Activated naive CD8-positive, alpha-beta T cell treated with anti-CD3 and anti-CD28 coated beads, Interleukin-2, amount 10 ng/mL, durations not matched to agents 7 days and 5 days (primary cell): Measurements from ENCODE around the gene SLC35F3. TPM values are rescaled to one million over a fixed set of nuclear protein-coding genes. Genes with fewer than 3 reads are reported as not detected.

ENCODE experiments used
- ATAC-seq: fragments of 150-1000 bp; cut with Tn5 transposase; one replicate; pipeline ENCODE4 v1.10.0; 2021; ENCODE audit warnings: low read depth, moderate library complexity
- POLR2A ChIA-PET: fragments of 350-600 bp; sonication (Branson Sonifier 250); formaldehyde crosslinking; loops from one replicate; lab custom pipeline; 2021; ENCODE audit warnings: antibody characterized with exemption; lab: Charles Lee
- DNase-seq: peaks from one replicate; pipeline ENCODE4 v3.0.0; 2021
- H3K27ac Mint-ChIP-seq: one replicate; pipeline ENCODE4 v1.8.0; 2022; ENCODE audit warnings: mild to moderate bottlenecking, mixed read lengths
- H3K27me3 Mint-ChIP-seq: one replicate; pipeline ENCODE4 v1.8.0; 2022; ENCODE audit warnings: mild to moderate bottlenecking, moderate library complexity, mixed read lengths
- H3K36me3 Mint-ChIP-seq: one replicate; pipeline ENCODE4 v1.8.0; 2021; ENCODE audit warnings: mild to moderate bottlenecking, mixed read lengths
- H3K4me1 Mint-ChIP-seq: one replicate; pipeline ENCODE4 v1.8.0; 2021; ENCODE audit warnings: mixed read lengths
- H3K4me3 Mint-ChIP-seq: one replicate; pipeline ENCODE4 v1.8.0; 2022; ENCODE audit warnings: mild to moderate bottlenecking, moderate library complexity, mixed read lengths
- H3K9me3 Mint-ChIP-seq: one replicate; pipeline ENCODE4 v1.8.0; 2021; ENCODE audit warnings: mixed read lengths
- total RNA-seq, 2 experiments: library from RNA; stranded (reverse); gene quantifications; one replicate each; pipeline ENCODE4 v1.2.3, GENCODE V29; 2021

The SLC35F3 gene
- total RNA-seq, result 10 to 100 TPM; 33.8 to 36.4 TPM

DNA sequence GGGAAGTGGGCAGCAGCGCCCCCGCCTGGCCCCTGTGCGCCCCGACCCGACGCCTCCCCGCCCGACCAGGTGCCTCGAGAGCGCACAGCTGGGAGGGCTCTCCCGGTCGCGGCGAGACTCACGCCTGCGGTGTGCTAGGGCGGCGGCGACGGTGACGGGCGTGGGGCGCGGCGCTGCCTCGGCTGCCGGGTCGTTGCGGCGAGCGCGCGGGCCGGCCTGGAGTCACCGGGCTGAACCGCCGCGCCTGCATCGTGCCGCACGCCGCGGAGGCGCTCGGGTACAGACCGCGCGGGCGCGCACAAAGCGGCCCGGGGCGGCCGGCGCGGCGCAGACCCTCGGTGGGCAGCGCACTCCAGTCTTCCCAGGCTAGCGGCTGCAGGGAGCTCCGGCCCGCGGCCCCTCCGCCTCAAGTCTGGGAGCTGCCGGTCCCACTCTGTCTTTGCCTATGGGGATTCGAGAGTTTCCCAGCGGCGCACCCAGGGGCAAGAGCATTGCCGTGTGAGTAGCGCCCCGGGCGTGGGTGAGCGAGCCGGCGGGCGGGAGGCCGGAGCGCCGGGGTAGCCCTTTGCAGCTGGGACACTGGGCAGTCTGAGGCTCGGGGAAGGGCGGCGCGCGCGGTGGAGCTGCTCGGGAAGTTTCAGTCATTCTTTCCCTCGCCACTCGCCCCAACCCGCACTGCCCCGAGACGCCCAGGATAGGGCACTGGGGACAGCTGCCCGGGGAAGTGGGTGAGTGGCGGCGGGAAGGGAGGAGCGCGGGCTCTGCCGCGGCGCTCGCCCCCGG, at the start of gene SLC35F3:
Gene SLC35F3, plus strand, starts transcription at position 44 of the 783 bp plus-strand sequence.
- peaks cover 2% of the 10 kb centered on the region for H3K4me1 Mint-ChIP-seq

GRCh38 chr1:233859446-233859845, 45.0 kb upstream of the SLC35F3 start:
- no peak overlapping the region for H3K4me3 Mint-ChIP-seq
- no peak for ATAC-seq
- DNase-seq, result no peak
- H3K27me3 Mint-ChIP-seq, result no peaks in the 10 kb centered on the region
- H3K36me3 Mint-ChIP-seq, result no peaks in the 10 kb centered on the region
- POLR2A ChIA-PET, result no interaction called here
- no peaks in the 10 kb centered on the region for H3K9me3 Mint-ChIP-seq
- H3K4me1 Mint-ChIP-seq, result no peaks in the 10 kb centered on the region
- H3K27ac Mint-ChIP-seq, result no peak overlapping the region

More for the DNA sequence above, at the start of gene SLC35F3:
- DNase-seq (peak; percentile 41), ATAC-seq (peak; percentile 56)
- H3K4me3 Mint-ChIP-seq, result peak within 1 kb of the TSS; percentile 34
- H3K36me3 Mint-ChIP-seq, result peaks cover 4% of the 10 kb centered on the region
- POLR2A ChIA-PET, result no interaction called here
- H3K9me3 Mint-ChIP-seq, result peaks cover 2% of the 10 kb centered on the region
- H3K27me3 Mint-ChIP-seq, result peaks cover 60% of the 10 kb centered on the region
- H3K27ac Mint-ChIP-seq, result peak within 1 kb of the TSS; percentile 19

DNA sequence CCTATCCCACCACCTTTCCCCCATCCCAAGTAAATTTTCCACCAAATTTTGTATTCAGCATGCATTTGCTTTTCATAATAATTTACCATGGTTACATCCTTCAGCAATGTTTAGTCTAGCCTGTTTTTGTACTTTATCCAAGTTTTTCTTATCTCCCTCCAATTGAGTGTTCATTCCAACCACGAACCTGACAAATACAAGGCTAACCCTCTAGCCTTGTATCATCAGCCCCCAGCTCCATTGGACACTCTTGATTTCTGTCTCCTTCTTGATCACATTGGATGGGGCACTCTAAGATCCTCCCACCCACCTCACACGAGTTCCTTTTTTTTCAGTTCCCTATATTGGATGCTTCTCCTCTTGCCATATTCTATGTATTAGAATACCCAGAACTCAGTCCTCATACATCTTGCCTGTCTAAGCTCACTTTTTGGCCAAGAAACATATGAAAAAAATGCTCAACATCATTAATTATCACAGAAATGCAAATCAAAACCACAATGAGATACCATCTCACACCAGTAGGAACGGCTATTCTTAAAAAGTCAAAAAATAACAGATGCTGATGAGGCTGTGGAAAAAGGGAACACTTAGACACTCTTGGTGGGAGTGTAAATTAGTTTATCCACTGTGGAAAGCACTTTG, 40.5 kb upstream of the SLC35F3 start:
- DNase-seq (no peak), ATAC-seq (no peak)
- H3K27ac Mint-ChIP-seq, result no peak overlapping the region
- no peak overlapping the region for H3K4me3 Mint-ChIP-seq
- POLR2A ChIA-PET, result no interaction called here
- H3K9me3 Mint-ChIP-seq, result peaks cover 12% of the 10 kb centered on the region
- no peaks in the 10 kb centered on the region for H3K36me3 Mint-ChIP-seq
- H3K27me3 Mint-ChIP-seq, result no peaks in the 10 kb centered on the region
- no peaks in the 10 kb centered on the region for H3K4me1 Mint-ChIP-seq

DNA sequence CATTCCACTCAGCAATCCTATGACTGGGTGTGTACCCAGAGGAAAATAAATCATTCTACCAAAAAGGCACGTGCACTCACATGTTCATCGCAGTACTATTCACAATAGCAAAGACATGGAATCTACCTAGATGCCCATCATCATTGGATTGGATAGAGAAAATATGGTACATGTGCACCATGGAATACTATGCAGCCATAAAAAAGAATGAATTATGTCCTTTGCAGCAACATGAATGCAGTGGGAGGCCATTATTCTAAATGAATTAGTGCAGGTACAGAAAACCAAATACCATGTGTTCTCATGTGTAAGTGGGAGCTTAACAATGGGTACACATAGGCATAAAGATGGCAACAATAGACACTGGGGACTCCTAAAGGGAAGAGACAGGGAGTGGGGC, 39.9 kb upstream of the SLC35F3 start:
- no peak overlapping the region for H3K4me3 Mint-ChIP-seq
- DNase-seq, result no peak
- no peaks in the 10 kb centered on the region for H3K36me3 Mint-ChIP-seq
- POLR2A ChIA-PET, result no interaction called here
- H3K27ac Mint-ChIP-seq, result no peak overlapping the region
- H3K27me3 Mint-ChIP-seq, result no peaks in the 10 kb centered on the region
- peaks cover 12% of the 10 kb centered on the region for H3K9me3 Mint-ChIP-seq
- no peak for ATAC-seq
- no peaks in the 10 kb centered on the region for H3K4me1 Mint-ChIP-seq

DNA sequence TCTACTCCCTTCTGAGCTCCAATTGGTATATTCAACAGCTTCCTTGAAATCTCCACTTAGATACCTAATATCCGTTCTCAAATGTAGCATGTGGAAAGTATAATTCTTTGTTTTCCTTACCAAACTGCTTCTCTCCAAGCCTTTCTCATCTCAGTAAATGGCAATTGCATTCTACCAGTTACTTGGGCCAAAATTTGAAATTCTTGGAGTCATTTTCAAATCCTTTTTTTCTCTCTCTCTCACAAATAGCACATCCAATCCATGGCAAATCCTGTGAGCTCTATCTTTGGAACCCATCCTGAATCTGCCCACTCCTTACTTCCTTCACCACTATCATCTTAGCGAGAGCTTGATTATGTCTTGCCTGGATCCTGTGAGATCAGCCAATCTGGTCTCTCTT, 39.3 kb upstream of the SLC35F3 start:
- ATAC-seq (no peak), DNase-seq (no peak)
- POLR2A ChIA-PET, result no interaction called here
- no peaks in the 10 kb centered on the region for H3K36me3 Mint-ChIP-seq
- H3K9me3 Mint-ChIP-seq, result peaks cover 12% of the 10 kb centered on the region
- no peak overlapping the region for H3K27ac Mint-ChIP-seq
- H3K4me1 Mint-ChIP-seq, result no peaks in the 10 kb centered on the region
- no peaks in the 10 kb centered on the region for H3K27me3 Mint-ChIP-seq
- H3K4me3 Mint-ChIP-seq, result no peak overlapping the region

DNA sequence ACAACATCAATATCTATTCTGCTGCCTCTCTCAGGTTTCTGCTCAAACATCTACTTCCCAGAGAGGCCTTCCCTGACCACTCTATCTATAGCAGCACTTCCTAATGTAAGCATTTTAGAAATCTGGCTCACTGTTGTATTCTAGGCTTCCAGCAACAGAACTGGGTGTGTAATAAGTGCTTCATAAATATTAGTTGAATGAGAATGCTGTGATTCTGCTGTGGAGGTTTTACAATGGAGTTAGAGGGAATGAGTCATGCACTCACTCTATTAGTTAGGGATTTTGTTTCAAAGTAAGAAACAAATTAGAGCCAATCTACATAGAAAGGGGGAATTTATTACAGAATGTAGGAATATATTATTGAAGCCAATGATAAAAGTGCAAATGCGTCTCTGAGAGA, 38.6 kb upstream of the SLC35F3 start:
- no peaks in the 10 kb centered on the region for H3K27me3 Mint-ChIP-seq
- POLR2A ChIA-PET, result no interaction called here

GRCh38 chr1:233867028-233867427, 37.4 kb upstream of the SLC35F3 start:
- Mint-ChIP-seq H3K4me3 (no peak overlapping the region), H3K4me1 (no peaks in the 10 kb centered on the region), H3K9me3 (peaks cover 12% of the 10 kb centered on the region), H3K36me3 (no peaks in the 10 kb centered on the region), H3K27ac (no peak overlapping the region), H3K27me3 (no peaks in the 10 kb centered on the region)
- DNase-seq (no peak), ATAC-seq (no peak)
- POLR2A ChIA-PET, result no interaction called here

More for the DNA sequence above, 38.6 kb upstream of the SLC35F3 start:
- Mint-ChIP-seq H3K4me3 (no peak overlapping the region), H3K27ac (no peak overlapping the region), H3K9me3 (peaks cover 12% of the 10 kb centered on the region), H3K4me1 (no peaks in the 10 kb centered on the region), H3K36me3 (no peaks in the 10 kb centered on the region)
- ATAC-seq (no peak), DNase-seq (no peak)

- no peak for DNase-seq
- POLR2A ChIA-PET, result no interaction called here
- Mint-ChIP-seq H3K36me3 (no peaks in the 10 kb centered on the region), H3K27me3 (no peaks in the 10 kb centered on the region), H3K27ac (no peak overlapping the region), H3K4me1 (no peaks in the 10 kb centered on the region), H3K4me3 (no peak overlapping the region), H3K9me3 (peaks cover 12% of the 10 kb centered on the region)
- no peak for ATAC-seq
These were observed 36.0 kb upstream of the SLC35F3 start for GRCh38 chr1:233868461-233868860.

GRCh38 chr1:233869680-233870079, 34.8 kb upstream of the SLC35F3 start:
- ATAC-seq, result no peak
- no peaks in the 10 kb centered on the region for H3K4me1 Mint-ChIP-seq
- H3K27me3 Mint-ChIP-seq, result no peaks in the 10 kb centered on the region
- H3K4me3 Mint-ChIP-seq, result no peak overlapping the region
- no peak overlapping the region for H3K27ac Mint-ChIP-seq
- peaks cover 12% of the 10 kb centered on the region for H3K9me3 Mint-ChIP-seq
- no peak for DNase-seq
- POLR2A ChIA-PET, result no interaction called here
- H3K36me3 Mint-ChIP-seq, result no peaks in the 10 kb centered on the region

DNA sequence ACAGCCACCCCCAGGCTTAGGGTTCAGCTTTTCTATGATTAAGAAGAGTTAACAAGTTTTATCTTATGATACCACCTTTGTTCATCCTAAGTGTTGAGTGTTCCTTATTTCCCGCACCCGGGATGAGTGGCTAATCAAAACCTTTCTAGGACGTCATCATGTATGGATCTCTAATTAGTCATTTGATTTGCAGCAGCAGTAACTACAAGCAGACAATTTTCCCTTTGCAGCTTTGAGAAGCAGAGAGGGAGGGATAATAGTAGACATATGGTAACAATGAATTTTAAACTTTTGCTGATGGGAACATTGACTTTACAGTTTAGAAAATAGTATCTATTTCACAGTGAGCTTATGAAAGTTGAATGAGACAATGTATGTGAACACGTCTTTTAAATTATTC, 30.8 kb upstream of the SLC35F3 start:
- POLR2A ChIA-PET, result no interaction called here
- no peaks in the 10 kb centered on the region for H3K36me3 Mint-ChIP-seq
- no peak for DNase-seq
- no peak overlapping the region for H3K4me3 Mint-ChIP-seq
- H3K9me3 Mint-ChIP-seq, result no peaks in the 10 kb centered on the region
- no peak overlapping the region for H3K27ac Mint-ChIP-seq
- ATAC-seq, result no peak
- H3K4me1 Mint-ChIP-seq, result no peaks in the 10 kb centered on the region
- peaks cover 2% of the 10 kb centered on the region for H3K27me3 Mint-ChIP-seq

DNA sequence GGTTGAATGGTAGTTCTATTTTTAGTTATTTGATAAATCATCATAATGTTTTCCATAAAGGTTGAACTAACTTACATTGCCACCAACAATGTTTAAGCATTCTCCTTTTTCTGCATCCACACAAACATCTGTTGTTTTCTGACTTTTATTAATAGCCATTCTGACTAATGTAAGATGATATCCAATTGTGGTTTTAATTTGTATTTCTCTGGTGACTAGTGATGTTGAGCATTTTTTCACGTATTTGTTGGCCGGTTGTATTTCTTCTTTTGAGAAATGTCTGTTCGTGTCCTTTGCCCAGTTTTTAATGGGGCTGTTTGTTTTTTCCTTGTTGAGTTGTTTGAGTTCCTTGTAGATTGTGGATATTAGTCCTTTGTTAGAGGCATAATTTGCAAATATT, 24.6 kb upstream of the SLC35F3 start:
- H3K36me3 Mint-ChIP-seq, result no peaks in the 10 kb centered on the region
- no peak overlapping the region for H3K4me3 Mint-ChIP-seq
- H3K27me3 Mint-ChIP-seq, result peaks cover under 1% of the 10 kb centered on the region
- H3K27ac Mint-ChIP-seq, result no peak overlapping the region
- DNase-seq (no peak), ATAC-seq (no peak)
- no peaks in the 10 kb centered on the region for H3K4me1 Mint-ChIP-seq
- POLR2A ChIA-PET, result no interaction called here
- H3K9me3 Mint-ChIP-seq, result peaks cover 4% of the 10 kb centered on the region

- H3K27ac Mint-ChIP-seq, result no peak overlapping the region
- no peaks in the 10 kb centered on the region for H3K4me1 Mint-ChIP-seq
- no peak for ATAC-seq
- no peak for DNase-seq
- no peaks in the 10 kb centered on the region for H3K27me3 Mint-ChIP-seq
- no peak overlapping the region for H3K4me3 Mint-ChIP-seq
- POLR2A ChIA-PET, result no interaction called here
- no peaks in the 10 kb centered on the region for H3K36me3 Mint-ChIP-seq
- peaks cover 4% of the 10 kb centered on the region for H3K9me3 Mint-ChIP-seq
These were observed 20.8 kb upstream of the SLC35F3 start for GRCh38 chr1:233883671-233884070.

DNA sequence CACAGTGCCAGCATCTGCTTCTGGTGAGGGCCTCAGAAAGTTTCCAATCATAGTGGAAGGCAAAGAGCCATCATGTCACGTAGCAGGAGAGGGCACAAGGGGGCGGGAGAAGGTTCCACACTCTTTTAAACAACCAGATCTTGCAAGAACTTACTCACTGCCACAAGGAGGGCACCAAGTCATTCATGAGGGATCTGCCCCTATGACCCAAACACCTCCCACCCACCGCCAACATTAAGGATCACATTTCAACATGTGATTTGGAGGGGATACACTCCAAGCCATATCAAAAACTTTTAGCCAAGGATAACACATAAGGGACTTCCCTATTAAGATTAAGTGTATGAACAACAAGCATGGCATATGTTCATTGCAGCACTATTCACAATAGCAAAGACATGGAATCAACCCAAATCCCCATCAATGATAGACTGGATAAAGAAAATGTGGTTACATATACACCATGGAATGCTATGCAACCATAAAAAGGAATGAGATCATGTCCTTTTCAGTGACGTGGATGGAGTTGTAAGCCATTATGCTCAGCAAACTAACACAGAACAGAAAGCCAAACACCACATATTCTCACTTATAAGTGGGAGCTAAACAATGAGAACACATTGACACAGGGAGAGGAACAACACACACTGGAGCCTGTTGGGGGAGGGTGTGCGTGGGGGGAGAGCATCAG, 19.9 kb upstream of the SLC35F3 start:
- no peaks in the 10 kb centered on the region for H3K4me1 Mint-ChIP-seq
- ATAC-seq, result no peak
- H3K4me3 Mint-ChIP-seq, result no peak overlapping the region
- H3K9me3 Mint-ChIP-seq, result peaks cover 7% of the 10 kb centered on the region
- no peaks in the 10 kb centered on the region for H3K27me3 Mint-ChIP-seq
- no peak overlapping the region for H3K27ac Mint-ChIP-seq
- no peak for DNase-seq
- POLR2A ChIA-PET, result no interaction called here
- no peaks in the 10 kb centered on the region for H3K36me3 Mint-ChIP-seq
